Endothelial cell (in vitro differentiated cells): ENCODE measurements around the gene LSM14B. TPM values are rescaled to one million over a fixed set of nuclear protein-coding genes. Genes with fewer than 3 reads are reported as not detected.

Source experiments
- DNase-seq: peaks from one replicate; pipeline ENCODE4 v3.0.0; 2021; ENCODE audit warnings: low spot score
- H3K27ac Mint-ChIP-seq: one replicate; pipeline ENCODE4 v1.8.0; 2021; ENCODE audit warnings: mixed read lengths, inconsistent platforms; ENCODE audit not compliant: unreplicated experiment
- H3K27me3 Mint-ChIP-seq: one replicate; pipeline ENCODE4 v1.8.0; 2021; ENCODE audit warnings: mild to moderate bottlenecking, moderate library complexity, mixed read lengths, inconsistent platforms; ENCODE audit not compliant: unreplicated experiment
- H3K36me3 Mint-ChIP-seq: one replicate; pipeline ENCODE4 v1.8.0; 2021; ENCODE audit warnings: mild to moderate bottlenecking, low read depth, mixed read lengths, inconsistent platforms; ENCODE audit not compliant: unreplicated experiment
- H3K4me1 Mint-ChIP-seq: one replicate; pipeline ENCODE4 v1.8.0; 2021; ENCODE audit warnings: mild to moderate bottlenecking, mixed read lengths, inconsistent platforms; ENCODE audit not compliant: unreplicated experiment
- H3K4me3 Mint-ChIP-seq: one replicate; pipeline ENCODE4 v1.8.0; 2021; ENCODE audit warnings: mild to moderate bottlenecking, mixed read lengths, inconsistent platforms; ENCODE audit not compliant: unreplicated experiment
- H3K9me3 Mint-ChIP-seq: one replicate; pipeline ENCODE4 v1.8.0; 2021; ENCODE audit warnings: mixed read lengths, inconsistent platforms; ENCODE audit not compliant: unreplicated experiment
- CTCF ChIP-seq: fragments of 200-600 bp; sonication (generic); IDR thresholded peaks from one replicate; pipeline ENCODE4 v1.5.0; 2021; ENCODE audit warnings: antibody characterized with exemption; ENCODE audit not compliant: unreplicated experiment
- total RNA-seq: library from RNA; stranded (reverse); fragmentation: NEBNext Ultra II Directional; extraction: Animal tissue kit (Norgen Biotek cat#: 25700); gene quantifications from one replicate; pipeline ENCODE4 v1.2.1, GENCODE V29; 2021; ENCODE audit not compliant: unreplicated experiment

LSM14B gene
- total RNA-seq, 1 donor from 2014 or later: 35.3 TPM

GRCh38 chr20:62167474-62167873, 45.2 kb downstream of the LSM14B start:
- no peak overlapping the region for H3K4me3 Mint-ChIP-seq
- peaks cover 4% of the 10 kb centered on the region for H3K27me3 Mint-ChIP-seq

GRCh38 chr20:62168061-62168460, 45.8 kb downstream of the LSM14B start:
- H3K9me3 Mint-ChIP-seq: no peaks in the 10 kb centered on the region
- H3K27ac Mint-ChIP-seq: no peak overlapping the region
- peaks cover 6% of the 10 kb centered on the region for H3K36me3 Mint-ChIP-seq
- peaks cover 4% of the 10 kb centered on the region for H3K27me3 Mint-ChIP-seq
- no peak for TF ChIP-seq CTCF
- H3K4me1 Mint-ChIP-seq: peaks cover 5% of the 10 kb centered on the region
- no peak overlapping the region for H3K4me3 Mint-ChIP-seq
- no peak for DNase-seq

More at GRCh38 chr20:62167474-62167873, 45.2 kb downstream of the LSM14B start:
- H3K36me3 Mint-ChIP-seq: peaks cover 6% of the 10 kb centered on the region
- no peak for TF ChIP-seq CTCF
- DNase-seq: no peak
- no peak overlapping the region for H3K27ac Mint-ChIP-seq
- H3K9me3 Mint-ChIP-seq: no peaks in the 10 kb centered on the region
- peaks cover 5% of the 10 kb centered on the region for H3K4me1 Mint-ChIP-seq

GRCh38 chr20:62168890-62169435, 46.7 kb downstream of the LSM14B start:
- Mint-ChIP-seq H3K27me3 (peaks cover 5% of the 10 kb centered on the region), H3K36me3 (peaks cover 7% of the 10 kb centered on the region), H3K27ac (no peak overlapping the region), H3K9me3 (no peaks in the 10 kb centered on the region), H3K4me3 (no peak overlapping the region), H3K4me1 (peaks cover 5% of the 10 kb centered on the region)
- no peak for DNase-seq
- no peak for TF ChIP-seq CTCF

GRCh38 chr20:62170536-62170935, 48.3 kb downstream of the LSM14B start:
- peaks cover 5% of the 10 kb centered on the region for H3K4me1 Mint-ChIP-seq
- H3K27me3 Mint-ChIP-seq: peaks cover 8% of the 10 kb centered on the region
- peaks cover 17% of the 10 kb centered on the region for H3K36me3 Mint-ChIP-seq
- no peak overlapping the region for H3K4me3 Mint-ChIP-seq
- DNase-seq: no peak
- no peaks in the 10 kb centered on the region for H3K9me3 Mint-ChIP-seq
- no peak for TF ChIP-seq CTCF
- H3K27ac Mint-ChIP-seq: no peak overlapping the region

GRCh38 chr20:62171245-62171644, 49.0 kb downstream of the LSM14B start:
- Mint-ChIP-seq H3K9me3 (no peaks in the 10 kb centered on the region), H3K4me1 (peaks cover 5% of the 10 kb centered on the region), H3K27me3 (peaks cover 10% of the 10 kb centered on the region), H3K4me3 (peak overlapping the region; percentile 14), H3K36me3 (peaks cover 16% of the 10 kb centered on the region), H3K27ac (peak overlapping the region; percentile 4)
- no peak for DNase-seq
- TF ChIP-seq CTCF: no peak
